ENCODE results near the gene ARHGEF12.
"Not testable (repeated sequence)": the region's sequence is repeated elsewhere in the genome, so short reads cannot be mapped to it uniquely, and the experiment has no call there.

The ARHGEF12 gene

DNA sequence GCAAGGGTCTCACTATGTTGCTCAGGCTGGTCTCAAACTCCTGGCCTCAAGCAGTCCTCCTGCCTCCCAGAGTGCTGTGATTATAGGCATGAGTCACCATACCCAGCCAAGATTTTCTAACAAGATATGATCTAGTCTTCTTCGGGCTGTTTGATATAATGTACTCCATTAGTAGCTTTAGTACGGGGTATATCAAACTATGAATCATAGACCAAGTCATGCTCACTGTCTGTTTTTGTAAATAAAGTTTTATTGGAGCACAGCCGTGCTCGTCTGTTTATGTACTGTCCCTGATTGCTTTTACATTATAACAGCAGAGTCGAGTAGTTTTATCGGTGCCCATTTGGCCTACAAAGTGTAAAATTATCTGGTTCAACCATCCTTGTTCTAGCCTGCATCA is 131.4 kb downstream of the ARHGEF12 start:
- DNase-seq: no peak

DNA sequence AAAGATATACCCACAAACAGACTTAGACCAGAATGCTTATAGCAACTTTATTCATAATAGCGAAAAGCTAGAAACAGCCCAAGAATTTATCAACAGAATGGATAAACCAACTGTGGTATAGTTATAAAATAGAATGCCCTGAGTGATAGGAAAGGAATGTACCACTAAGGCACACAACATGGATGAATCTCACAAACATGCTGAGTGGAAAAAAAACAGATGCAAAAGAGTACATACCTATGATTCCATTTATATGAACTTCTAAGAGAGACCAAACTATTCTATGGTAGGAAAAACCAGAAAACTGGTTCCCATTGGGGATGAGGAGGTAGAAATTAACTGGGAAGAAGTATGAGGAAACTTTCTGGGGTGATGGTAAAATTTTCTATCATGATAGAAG is 134.9 kb downstream of the ARHGEF12 start:
- DNase-seq: no peak
- intact Hi-C loops (cut with DNase I): no loop called here

More for the DNA sequence above, 131.4 kb downstream of the ARHGEF12 start:
- intact Hi-C loops (cut with DNase I): no loop called here

DNA sequence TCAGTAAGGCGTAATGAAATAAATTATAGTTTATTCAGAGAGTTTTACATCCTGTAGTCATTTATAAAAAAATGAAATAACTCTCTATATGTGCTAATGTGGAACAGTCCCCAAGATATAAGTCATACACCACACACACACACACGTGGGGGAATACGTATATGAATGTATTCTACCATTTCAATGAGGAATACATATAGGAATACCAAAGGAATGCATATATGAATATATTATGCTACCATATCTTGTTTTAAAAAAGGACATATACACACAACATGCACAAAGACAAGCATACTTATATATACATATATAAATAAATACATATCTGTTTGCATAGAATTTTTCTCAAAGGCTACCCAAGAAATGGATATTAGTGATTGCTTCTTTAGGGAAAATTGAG is 135.8 kb downstream of the ARHGEF12 start:
- intact Hi-C loops (cut with DNase I): no loop called here
- no peak for DNase-seq

DNA sequence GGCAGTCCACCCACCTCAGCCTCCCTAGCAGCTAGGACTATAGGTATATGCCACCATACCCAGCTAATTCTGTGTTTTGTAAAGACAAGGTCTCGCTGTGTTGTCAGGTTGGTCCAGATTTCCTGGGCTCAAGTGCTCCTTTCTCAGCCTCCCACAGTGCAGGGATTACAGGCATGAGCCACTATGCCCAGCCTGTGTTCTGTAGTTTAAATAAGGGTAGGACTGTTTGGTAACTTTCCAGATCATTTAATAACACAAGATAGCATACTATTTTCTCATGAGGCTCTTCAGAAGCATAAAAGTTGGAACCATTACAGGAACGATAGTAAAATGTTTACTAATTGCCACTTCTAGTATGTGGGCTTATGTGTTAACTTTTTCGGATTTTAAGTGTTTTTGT is 137.3 kb downstream of the ARHGEF12 start:
- intact Hi-C loops (cut with DNase I): no loop called here
- DNase-seq: no peak

DNA sequence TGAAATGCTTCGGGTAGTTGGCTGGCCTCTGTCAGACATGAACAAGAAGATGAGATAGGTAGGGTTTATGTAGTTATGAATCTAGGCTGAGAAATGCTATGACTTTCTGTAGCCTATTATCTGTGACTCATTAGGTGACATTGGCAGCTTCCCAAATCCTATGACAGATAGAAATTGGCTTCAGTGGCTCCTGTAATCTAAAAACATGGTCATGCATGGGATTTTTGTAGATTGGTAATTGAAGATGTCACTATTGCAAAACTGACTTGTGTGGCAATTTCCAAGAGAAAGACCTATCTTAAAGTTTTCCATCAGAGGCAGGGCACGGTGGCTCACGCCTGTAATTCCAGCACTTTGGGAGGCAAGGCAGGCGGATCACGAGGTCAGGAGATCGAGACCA is 145.9 kb downstream of the ARHGEF12 start:
- intact Hi-C loops (cut with DNase I): no loop called here
- no peak for DNase-seq

DNA sequence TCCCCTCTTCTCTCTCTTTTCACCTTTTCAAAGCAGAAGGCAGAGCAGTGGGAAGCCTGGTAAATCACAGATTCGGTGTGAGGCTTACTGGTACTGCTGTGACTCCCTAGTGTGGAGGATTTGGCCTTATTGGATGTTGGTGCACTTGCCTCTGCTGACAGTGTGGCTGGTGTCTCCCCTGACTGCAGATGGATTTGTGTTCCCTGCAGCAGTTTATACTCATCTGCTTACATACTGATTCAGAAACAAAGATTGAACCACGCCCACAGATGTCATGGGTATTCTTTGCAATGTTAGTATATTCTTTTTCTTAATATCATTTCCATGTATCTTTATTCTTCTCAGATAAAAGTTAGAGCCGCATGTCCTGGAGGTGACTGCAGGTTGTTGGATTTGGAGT is 148.5 kb downstream of the ARHGEF12 start:
- no peak for DNase-seq
- intact Hi-C loops (cut with DNase I): no loop called here

DNA sequence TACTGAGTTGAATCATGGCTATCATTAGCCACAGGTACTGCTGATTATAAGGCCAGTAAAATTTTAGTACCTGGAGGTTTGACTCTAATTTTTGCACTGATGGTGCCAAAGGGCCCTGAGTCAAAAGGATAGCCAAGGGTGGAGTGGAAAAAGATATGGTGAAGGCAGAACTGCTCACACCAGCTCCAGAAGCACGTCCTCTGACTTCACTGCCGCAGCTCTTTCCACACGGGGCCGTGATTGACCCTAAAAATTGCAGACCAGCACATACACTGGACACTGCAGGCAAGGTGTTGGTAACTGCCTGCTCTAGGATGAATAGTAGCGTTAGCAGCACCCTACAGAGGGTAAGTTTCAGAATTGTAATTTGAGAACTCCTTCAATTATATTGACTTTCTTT is 149.9 kb downstream of the ARHGEF12 start:
- no peak for DNase-seq
- intact Hi-C loops (cut with DNase I): no loop called here

DNA sequence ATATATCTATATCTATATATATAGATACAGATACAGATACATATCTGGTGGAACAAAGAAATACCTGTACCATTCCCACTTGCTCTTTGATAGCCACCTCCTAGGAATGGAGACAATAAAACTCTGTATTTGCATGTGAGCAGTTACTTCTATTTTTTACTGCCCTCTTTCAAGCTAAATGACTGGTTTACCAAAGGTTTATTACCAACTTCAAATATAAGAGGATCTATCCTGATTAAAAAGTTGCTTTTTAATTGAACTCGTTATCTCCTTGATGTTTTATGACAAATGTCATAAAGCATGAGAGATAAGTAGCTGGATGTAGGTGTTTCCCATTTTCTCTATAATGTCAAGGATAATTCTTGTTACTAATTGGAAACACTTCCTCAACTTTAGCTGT is 153.6 kb downstream of the ARHGEF12 start:
- intact Hi-C loops (cut with DNase I): no loop called here
- DNase-seq: no peak

DNA sequence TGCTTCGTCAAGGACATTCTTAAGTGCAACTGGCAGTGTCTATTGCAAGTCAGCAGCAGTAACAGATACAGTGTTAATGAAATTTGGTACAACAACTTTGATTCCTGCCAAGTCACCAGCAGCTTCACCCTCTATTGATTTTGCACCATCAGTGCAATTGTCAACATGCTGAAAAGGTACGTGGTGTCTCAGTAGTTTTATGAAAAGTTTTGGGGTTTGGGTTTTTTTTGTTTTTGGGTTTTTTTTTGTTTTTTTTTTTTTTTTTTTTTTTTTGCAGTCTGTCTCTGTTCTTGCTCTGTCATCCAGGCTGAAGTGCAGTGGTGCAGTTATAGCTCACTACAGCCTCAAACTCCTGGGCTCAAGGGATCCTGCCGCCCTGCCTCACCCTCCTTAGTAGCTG is 156.3 kb downstream of the ARHGEF12 start:
- intact Hi-C loops (cut with DNase I): no loop called here
- no peak for DNase-seq

DNA sequence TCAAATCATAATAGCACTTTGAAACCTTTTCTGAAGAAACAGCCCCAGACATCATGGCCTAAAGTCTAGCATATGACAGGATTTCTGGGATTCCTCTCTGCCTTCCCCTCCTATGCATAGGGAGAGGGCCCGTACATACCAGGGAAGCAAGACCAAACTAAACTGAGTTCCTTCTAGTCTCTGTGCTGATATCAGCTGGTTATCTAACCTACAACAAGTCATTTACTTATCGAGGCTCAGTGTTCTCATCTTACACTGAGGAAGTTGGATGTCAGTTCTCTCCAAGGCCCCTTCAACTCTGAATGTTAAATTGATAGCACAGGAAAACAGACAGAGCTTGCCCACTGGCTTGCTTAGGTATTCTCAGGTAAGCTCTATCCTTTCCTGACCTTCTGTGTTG is 158.4 kb downstream of the ARHGEF12 start:
- intact Hi-C loops (cut with DNase I): no loop called here
- DNase-seq: no peak

DNA sequence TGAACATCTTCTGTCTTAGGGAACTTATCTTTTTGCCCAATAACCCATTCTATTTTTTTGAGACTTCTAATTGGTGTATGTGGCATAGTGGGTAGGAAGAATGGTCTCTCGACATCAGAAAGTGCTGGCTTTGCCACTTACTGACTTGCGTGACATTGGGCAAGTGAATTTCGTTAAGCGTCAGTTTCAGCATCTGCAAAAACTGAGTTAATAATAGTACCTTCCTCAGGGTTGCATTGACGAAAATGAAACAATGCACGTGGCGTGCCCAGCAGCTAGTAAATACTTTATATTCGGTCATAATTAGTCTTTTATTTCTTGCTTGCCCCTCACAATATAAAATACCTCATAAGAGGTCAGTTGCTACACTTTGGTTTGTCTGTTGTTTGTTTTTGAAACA is 162.9 kb downstream of the ARHGEF12 start:
- DNase-seq: no peak
- intact Hi-C loops (cut with DNase I): no loop called here

DNA sequence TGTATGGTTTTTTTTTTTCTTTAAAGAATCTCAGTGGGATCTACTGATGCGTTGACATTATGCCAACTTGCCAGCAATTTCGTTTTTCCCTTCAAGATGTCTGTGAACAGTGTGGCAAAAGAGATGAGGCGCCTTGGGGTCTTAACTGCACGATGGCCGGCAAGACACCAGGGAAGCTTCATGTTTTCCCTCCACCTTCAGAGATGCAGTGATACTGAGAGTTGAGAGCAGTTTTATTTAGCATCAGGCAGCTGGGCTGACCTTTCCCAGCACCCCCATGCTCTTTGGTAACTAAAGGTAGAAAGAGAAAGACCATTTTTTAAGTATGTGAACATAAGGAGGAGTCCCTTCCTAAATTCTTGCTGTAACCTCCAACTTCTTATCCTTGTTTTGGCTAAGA is 163.6 kb downstream of the ARHGEF12 start:
- no peak for DNase-seq
- intact Hi-C loops (cut with DNase I): no loop called here

DNA sequence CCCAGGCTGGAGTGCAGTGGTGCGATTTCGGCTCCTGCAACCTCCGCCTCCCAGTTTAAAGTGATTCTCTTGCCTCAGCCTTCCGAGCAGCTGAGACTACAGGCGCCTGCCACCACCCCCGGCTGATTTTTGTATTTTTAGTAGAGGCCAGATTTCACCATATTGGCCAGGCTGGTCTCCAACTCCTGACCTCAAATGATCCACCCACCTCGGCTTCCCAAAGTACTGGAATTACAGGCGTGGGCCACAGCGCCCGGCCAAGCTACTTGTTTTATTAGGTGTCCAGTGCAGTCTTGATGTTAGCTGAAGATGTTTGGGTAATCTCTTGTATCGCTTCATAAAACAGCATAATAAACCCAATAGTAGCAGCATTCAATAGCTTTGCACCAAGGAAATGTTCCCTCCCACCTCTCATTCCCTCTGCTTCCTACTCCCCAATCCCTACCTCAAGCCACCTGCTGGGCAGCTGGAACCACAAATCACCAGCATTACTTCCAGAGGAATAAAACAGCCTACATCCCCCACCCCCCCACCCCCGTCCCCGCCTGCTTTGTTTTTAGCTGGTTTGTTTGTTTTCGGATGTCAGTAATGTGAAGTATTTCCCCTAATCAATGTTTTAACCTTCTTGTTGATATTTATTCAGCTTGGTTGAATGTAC is 164.3 kb downstream of the ARHGEF12 start:
- peak in 1 of 10 donors; percentile 69 for DNase-seq
- intact Hi-C loops (cut with DNase I): no loop called here

DNA sequence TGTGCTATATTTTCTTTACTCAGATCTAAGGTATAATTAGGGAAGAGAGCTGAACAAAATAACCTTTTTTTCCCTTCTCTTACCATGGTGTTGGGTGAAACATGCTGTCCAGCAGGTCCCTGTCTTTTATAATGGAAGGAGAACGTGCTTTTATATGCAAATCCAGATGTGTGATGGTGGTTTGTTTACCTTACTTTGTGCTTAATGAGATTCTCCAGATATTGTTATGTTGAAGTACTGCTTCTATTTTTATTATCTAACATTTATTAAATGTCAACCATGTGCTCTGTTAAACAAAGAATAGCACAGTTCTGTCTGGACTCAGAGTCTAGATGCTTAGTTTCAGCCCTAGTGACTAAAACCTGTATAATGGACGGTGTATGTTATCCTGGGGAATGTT is 165.2 kb downstream of the ARHGEF12 start:
- intact Hi-C loops (cut with DNase I): no loop called here
- DNase-seq: no peak

DNA sequence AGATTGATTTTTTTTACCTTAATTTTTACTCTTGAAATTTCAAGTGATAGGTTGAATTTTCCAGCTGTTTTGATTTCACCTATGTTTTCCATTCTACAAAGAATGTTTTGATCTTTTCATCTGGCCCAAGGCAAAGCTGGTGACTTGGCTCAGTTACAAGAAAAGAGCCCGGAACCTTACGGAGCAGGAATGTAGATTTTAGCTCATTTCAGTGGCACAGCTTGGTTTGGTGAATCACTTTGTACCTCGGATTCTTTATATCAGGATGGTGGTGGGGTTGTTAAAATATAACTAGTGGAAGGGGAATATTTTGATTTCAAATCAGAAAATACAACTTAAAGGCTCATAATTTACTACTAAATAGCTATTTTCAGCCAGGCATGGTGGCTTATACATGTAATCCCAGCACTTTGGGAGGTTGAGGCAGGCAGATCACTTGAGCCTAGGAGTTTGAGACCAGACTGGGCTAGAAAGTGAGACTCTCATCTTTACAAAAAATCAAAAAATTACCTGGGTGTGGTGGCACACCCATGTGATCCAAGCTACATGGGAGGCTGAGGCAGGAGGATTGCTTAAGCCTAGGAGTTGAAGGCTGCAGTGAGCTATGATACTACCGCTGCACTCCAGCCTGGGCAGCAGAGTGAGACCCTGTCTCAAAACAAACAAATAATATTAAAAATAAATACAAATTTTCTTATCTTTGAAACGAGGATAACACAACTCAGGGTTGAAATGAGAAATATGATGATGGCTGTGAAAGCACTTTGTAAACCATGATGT is 166.0 kb downstream of the ARHGEF12 start:
- no peak for DNase-seq
- intact Hi-C loops (cut with DNase I): no loop called here

DNA sequence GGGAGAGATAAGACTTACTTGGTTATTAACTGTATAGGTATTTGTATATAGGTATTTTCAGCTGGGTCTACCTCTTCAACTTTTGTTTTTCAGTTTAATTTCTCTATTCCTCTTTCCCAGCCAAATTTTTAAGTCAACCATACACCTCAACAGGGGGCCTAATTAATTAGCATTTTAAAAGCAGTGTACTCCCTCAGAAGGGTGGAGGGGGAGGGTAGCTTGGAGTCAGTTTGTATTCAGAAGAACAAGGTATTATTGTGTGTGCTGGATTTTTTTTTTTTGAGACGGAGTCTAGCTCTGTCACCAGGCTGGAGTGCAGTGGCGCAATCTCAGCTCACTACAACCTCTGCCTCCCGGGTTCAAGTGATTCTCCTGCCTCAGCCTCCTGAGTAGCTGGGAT is 167.3 kb downstream of the ARHGEF12 start:
- intact Hi-C loops (cut with DNase I); DNase-seq: not testable (repeated sequence)

DNA sequence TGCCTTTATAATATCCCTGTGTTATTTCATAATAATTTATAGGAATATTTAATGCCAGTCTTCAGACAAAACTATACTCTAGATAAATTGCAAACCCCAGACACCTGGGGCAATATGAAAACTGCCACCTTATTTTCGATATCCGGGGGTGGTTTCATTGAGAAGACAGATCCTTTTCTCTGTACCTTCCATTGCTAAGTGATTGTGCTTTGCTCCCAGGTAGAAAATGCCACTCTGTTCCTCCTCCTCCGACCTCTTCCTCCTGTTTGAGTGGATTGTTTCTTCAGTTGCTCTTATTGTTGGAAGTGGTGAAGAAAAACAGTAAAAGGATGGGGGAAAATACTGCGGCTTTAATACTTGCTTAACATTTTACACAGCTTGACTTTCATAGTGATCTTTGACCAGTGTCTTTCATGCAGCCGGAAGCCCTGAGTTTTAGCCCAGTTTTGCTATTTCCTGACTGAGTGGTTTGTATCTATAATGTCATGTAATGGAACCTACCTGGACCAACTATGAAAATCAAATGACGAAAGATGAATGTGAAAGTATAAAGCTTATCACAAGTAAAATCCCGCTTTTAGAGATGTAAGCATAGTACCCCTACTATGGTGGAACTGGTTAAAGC is 169.7 kb downstream of the ARHGEF12 start:
- intact Hi-C loops (cut with DNase I): no loop called here

DNA sequence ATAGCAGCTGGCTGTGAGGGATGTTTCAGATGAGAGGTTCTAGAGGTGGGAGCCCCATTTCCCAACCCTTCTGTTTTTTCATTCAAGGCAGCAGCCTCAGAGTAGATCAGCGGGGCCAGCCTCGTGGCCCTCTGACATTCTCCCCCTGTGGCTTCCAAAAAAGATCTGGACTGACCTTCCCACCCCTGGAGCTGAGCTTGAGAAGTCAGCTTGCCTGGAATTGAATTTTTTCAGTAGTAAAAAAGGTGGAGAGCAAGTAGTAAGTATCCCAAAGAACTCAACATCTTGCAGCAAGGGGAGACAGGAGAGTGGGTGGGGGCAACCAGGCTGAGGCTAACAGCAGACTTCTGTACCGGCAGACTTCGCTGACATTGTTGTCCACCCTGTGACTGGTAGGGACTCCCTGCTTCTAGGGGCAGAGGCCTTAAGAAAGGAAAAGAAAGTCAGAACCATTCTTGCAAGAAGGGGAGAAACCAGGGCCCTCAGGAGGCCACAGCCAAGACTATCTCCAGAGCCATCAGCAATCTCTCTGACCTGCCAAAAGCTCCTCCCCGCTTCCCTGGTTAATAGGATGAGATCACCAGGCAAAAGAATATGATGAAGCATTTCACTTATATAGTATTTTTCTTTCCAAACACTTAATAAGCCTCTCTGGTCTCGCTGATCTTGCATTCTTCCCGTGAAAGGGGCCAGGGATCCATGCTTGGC is 173.3 kb downstream of the ARHGEF12 start:
- intact Hi-C loops (cut with DNase I): loop anchor here (2.0 to 5.0 kb wide), 4 partner anchors 58 to 683 kb away; no protein-coding TSS in a partner anchor

More for the DNA sequence above, 169.7 kb downstream of the ARHGEF12 start:
- DNase-seq: no peak

DNA sequence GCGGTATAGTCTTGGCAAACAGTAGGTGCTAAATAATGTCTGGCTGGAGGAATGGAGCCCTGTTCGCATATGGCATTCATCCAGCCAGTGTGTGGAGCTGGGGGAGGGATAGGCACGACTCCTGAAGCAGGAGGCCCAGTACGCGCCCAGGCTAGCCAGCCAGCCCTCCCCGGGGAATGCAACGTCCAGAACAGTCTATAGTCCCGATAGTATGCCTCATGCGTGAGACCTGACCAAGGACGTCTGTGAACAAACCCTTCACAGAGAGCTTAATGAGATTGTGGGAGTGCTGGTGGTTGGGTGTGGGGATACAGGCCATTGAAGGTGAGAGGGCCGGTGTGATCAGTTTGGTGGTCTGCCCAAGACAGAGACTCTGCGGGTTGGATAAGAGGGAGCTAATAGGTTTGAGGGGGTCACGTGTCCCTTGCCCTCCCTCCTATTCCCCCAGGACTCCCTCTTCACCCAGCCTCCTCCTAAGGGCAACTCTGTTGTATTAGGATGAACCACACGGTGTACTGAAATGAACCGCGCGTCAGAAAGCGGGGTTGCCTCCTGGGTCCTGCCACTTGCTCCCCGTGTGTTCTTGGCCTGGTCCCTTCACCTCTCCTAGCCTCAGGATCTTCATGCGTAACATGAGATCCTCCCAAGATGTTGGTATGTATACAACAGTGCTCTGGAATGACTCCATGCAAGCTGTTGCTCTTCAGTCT is 174.3 kb downstream of the ARHGEF12 start:
- intact Hi-C loops (cut with DNase I): loop anchor here (1.0 to 5.0 kb wide), 7 partner anchors 57 to 682 kb away; no protein-coding TSS in a partner anchor
- DNase-seq: peak in 1 of 10 donors; percentile 13

More for the DNA sequence above, 173.3 kb downstream of the ARHGEF12 start:
- DNase-seq: peak in 1 of 10 donors; percentile 15

Data from posterior cingulate gyrus (tissue), 11 donors.